ENCODE results near the gene SPA17.

Gene SPA17

GRCh38 chr11:124727474-124727873 lies 53.8 kb downstream of the SPA17 start:
- no peak for DNase-seq

- no peak for DNase-seq
Observed at GRCh38 chr11:124728134-124728533, 54.4 kb downstream of the SPA17 start.

GRCh38 chr11:124729571-124729970 lies 55.9 kb downstream of the SPA17 start:
- DNase-seq = no peak

- no peak for DNase-seq
Observed at GRCh38 chr11:124732230-124732629, 58.5 kb downstream of the SPA17 start.

GRCh38 chr11:124736736-124737135 lies 63.0 kb downstream of the SPA17 start:
- DNase-seq = no peak

- no peak for DNase-seq
Observed at GRCh38 chr11:124737638-124738305, 64.1 kb downstream of the SPA17 start.

- no peak for DNase-seq
Observed at GRCh38 chr11:124738713-124739478, 65.2 kb downstream of the SPA17 start.

- DNase-seq = peak; percentile 83
Observed at GRCh38 chr11:124739479-124740276, 66.0 kb downstream of the SPA17 start, which contains the start of gene NRGN. Gene NRGN, plus strand, starts transcription at chr11:124739942. Its CDS starts 143 bp downstream, at chr11:124740085.

GRCh38 chr11:124740277-124740882 lies 66.7 kb downstream of the SPA17 start:
- DNase-seq = no peak

- no peak for DNase-seq
Observed at GRCh38 chr11:124742555-124742954, 68.9 kb downstream of the SPA17 start.

GRCh38 chr11:124743050-124743449 lies 69.3 kb downstream of the SPA17 start:
- no peak for DNase-seq

- DNase-seq = no peak
Observed at GRCh38 chr11:124745270-124745834, 71.6 kb downstream of the SPA17 start.

GRCh38 chr11:124745835-124746620 lies 72.3 kb downstream of the SPA17 start:
- DNase-seq = no peak

GRCh38 chr11:124746621-124747243 lies 73.0 kb downstream of the SPA17 start:
- DNase-seq = peak; percentile 58
